AG10803 (cell line): ENCODE measurements around the gene ST8SIA3.

Experiments used
- DNase-seq: peaks from one replicate; pipeline ENCODE4 v3.0.0; 2010; ENCODE audit warnings: low read depth
- H3K4me3 ChIP-seq: 2 replicates; pipeline ENCODE4 v1.5.1; 2011; ENCODE audit warnings: mild to moderate bottlenecking, low read length, control low read depth
- TF ChIP-seq, protein P1 (sequence below): conservative IDR thresholded peaks from 2 replicates; pipeline ENCODE4 v1.5.1; 2011; ENCODE audit warnings: mild to moderate bottlenecking, low read length, control low read depth, inconsistent platforms

The ST8SIA3 gene

DNA sequence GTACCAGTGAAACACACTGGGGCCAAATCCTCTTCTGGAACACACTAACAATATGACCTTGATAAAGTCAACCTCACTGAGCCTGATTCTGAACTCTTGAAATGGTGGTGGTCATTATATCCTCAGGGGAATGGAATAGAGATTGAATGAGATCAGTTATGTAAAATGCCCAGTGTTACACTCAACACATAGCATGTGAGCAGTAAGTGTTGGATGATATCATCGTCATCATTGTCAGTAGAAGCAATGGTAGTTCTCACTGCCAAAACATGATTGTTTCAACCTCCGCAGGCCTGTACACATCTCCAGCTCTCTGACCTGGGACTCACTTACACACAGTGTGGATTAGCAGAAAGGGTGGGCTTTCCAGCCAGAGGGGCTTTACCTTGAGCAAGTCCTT, 5.5 kb upstream of the ST8SIA3 start:
- H3K4me3 ChIP-seq = no peak overlapping the region
- TF ChIP-seq, protein P1, sequence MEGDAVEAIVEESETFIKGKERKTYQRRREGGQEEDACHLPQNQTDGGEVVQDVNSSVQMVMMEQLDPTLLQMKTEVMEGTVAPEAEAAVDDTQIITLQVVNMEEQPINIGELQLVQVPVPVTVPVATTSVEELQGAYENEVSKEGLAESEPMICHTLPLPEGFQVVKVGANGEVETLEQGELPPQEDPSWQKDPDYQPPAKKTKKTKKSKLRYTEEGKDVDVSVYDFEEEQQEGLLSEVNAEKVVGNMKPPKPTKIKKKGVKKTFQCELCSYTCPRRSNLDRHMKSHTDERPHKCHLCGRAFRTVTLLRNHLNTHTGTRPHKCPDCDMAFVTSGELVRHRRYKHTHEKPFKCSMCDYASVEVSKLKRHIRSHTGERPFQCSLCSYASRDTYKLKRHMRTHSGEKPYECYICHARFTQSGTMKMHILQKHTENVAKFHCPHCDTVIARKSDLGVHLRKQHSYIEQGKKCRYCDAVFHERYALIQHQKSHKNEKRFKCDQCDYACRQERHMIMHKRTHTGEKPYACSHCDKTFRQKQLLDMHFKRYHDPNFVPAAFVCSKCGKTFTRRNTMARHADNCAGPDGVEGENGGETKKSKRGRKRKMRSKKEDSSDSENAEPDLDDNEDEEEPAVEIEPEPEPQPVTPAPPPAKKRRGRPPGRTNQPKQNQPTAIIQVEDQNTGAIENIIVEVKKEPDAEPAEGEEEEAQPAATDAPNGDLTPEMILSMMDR = no peak
- no peak for DNase-seq

DNA sequence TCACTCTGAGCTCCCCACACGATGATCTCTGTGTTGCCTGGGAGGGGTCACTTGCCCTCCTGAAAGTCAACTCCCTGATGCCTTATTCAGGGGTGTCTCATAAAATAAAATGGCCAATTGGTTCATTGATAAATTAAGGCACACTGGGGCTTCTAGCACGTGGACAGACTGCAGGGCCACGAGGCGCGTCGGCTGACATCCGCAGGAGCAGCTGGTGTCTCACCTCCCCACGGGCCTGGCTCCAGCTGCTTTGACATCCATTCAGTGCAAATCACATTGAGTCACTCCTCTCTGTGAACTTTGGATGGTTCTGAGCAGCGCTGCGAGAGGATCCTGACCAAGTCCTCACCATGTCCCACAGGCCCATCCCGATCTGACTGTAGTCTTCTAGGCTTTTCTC, 4.6 kb upstream of the ST8SIA3 start:
- no peak for DNase-seq
- TF ChIP-seq, protein P1 = no peak
- no peak overlapping the region for H3K4me3 ChIP-seq

DNA sequence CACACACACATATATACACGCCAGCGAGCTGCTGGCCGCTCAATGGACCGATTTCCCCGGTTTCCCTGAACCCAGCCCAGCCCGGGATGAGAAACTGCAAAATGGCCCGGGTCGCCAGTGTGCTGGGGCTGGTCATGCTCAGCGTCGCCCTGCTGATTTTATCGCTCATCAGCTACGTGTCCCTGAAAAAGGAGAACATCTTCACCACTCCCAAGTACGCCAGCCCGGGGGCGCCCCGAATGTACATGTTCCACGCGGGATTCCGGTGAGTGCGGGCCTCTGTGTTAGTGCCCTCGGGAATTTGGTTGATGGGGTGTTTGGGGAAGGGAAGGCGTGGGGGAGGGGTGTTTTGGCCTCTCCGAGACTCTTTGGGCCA, 392 bp downstream of the ST8SIA3 start:
- TF ChIP-seq, protein P1 = no peak
- H3K4me3 ChIP-seq = no peak overlapping the region
- no peak for DNase-seq

GRCh38 chr18:57353137-57353939, 981 bp downstream of the ST8SIA3 start:
- no peak for DNase-seq
- TF ChIP-seq, protein P1 = no peak
- H3K4me3 ChIP-seq = no peak overlapping the region

- no peak overlapping the region for H3K4me3 ChIP-seq
- peak; percentile 26 for DNase-seq
- TF ChIP-seq, protein P1 = no peak
These were observed 1.6 kb downstream of the ST8SIA3 start for GRCh38 chr18:57353940-57354461.

GRCh38 chr18:57359433-57359832, 7.1 kb downstream of the ST8SIA3 start:
- TF ChIP-seq, protein P1 = no peak
- H3K4me3 ChIP-seq = no peak overlapping the region
- no peak for DNase-seq

DNA sequence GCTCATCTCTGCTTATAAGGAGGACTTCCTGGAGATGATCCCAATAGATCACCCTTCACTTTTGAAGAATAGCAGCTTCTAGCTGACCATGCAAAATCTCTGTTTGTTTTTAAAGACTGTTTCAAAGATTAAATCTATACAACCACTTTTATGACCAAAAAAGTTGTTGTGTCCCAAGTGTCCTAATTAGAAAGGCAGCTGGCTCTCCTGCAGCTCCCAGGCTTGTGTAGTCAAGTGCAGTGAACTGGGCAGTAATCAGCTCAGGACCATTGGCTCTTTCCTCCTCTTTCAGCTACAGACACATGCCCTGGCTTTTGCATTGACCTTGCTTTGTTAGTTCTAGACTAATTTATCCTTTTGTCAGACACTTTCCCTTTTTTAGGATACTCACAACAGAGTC, 10.4 kb downstream of the ST8SIA3 start:
- DNase-seq = no peak
- TF ChIP-seq, protein P1 = no peak
- H3K4me3 ChIP-seq = no peak overlapping the region
